ENCODE data around the gene ERBB4.

- TF ChIP-seq, protein P1, sequence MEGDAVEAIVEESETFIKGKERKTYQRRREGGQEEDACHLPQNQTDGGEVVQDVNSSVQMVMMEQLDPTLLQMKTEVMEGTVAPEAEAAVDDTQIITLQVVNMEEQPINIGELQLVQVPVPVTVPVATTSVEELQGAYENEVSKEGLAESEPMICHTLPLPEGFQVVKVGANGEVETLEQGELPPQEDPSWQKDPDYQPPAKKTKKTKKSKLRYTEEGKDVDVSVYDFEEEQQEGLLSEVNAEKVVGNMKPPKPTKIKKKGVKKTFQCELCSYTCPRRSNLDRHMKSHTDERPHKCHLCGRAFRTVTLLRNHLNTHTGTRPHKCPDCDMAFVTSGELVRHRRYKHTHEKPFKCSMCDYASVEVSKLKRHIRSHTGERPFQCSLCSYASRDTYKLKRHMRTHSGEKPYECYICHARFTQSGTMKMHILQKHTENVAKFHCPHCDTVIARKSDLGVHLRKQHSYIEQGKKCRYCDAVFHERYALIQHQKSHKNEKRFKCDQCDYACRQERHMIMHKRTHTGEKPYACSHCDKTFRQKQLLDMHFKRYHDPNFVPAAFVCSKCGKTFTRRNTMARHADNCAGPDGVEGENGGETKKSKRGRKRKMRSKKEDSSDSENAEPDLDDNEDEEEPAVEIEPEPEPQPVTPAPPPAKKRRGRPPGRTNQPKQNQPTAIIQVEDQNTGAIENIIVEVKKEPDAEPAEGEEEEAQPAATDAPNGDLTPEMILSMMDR (IDR thresholded peaks at IDR 0.05; ENCODE audit: low read length) = no peak
- TF ChIP-seq EZH2phosphoT487 (IDR thresholded peaks at IDR 0.05; ENCODE audit: low read length) (no peak), EZH2 (optimal IDR thresholded peaks at IDR 0.05; ENCODE audit: low read depth, low read length) (no peak)
Measured at GRCh38 chr2:211390536-211391188, 1147.9 kb downstream of the ERBB4 start.

Measured in MM.1S (cell line).